Body of pancreas (tissue), 4 donors: Measurements from ENCODE around the gene GNG12.

Experiments
- CTCF ChIP-seq, 7 experiments: fragments of 450-650 bp in 4 of 7; fragments of 200-600 bp in 3 of 7; sonication (generic) in 3 of 7; IDR thresholded peaks; one replicate each; pipeline ENCODE4 v1.5.1; 2016 to 2019; ENCODE audit warnings: antibody characterized with exemption in 7 of 7
- POLR2A ChIP-seq, 3 donors: fragments of 450-650 bp; IDR thresholded peaks; one replicate each; pipeline ENCODE4 v1.6.1; 2016; ENCODE audit warnings: antibody characterized with exemption in 3 of 3, mild to moderate bottlenecking in 2 of 3

- TF ChIP-seq CTCF (IDR thresholded peaks at IDR 0.05), result no peak
- no peak for TF ChIP-seq POLR2A (IDR thresholded peaks at IDR 0.05)
Measured at GRCh38 chr1:67668660-67669059, 164.6 kb downstream of the GNG12 start.
